Cardiac muscle cell (in vitro differentiated cells and primary cell): ENCODE data around the gene GABBR2. TPM values are rescaled to one million over a fixed set of nuclear protein-coding genes. Genes with fewer than 3 reads are reported as not detected.

Experiments
- DNase-seq, 2 donors: peaks; one replicate each; pipeline versions ENCODE4 v3.0.0 to v3.0.0-alpha.2; 2010 to 2017; ENCODE audit warnings: low read depth in 1 of 2, low spot score in 1 of 2
- H3K27ac ChIP-seq: fragments of 200-600 bp; sonication (generic); 2 replicates; pipeline ENCODE4 v1.5.1; 2016
- H3K27me3 ChIP-seq: fragments of 200-600 bp; sonication (generic); 2 replicates; pipeline ENCODE4 v1.6.0; 2016; ENCODE audit warnings: control low read depth
- H3K36me3 ChIP-seq: fragments of 200-600 bp; sonication (generic); 2 replicates; pipeline ENCODE4 v1.5.1; 2016; ENCODE audit warnings: control low read depth
- H3K4me1 ChIP-seq: fragments of 200-600 bp; sonication (generic); 2 replicates; pipeline ENCODE4 v1.8.1; 2017; ENCODE audit warnings: low read depth, mild to moderate bottlenecking, mixed run types
- H3K4me3 ChIP-seq: fragments of 200-600 bp; sonication (generic); 2 replicates; pipeline ENCODE4 v1.5.1; 2016; ENCODE audit warnings: mild to moderate bottlenecking
- H3K9me3 ChIP-seq: fragments of 200-600 bp; sonication (generic); 2 replicates; pipeline ENCODE4 v1.5.1; 2017; ENCODE audit warnings: low read depth, mild to moderate bottlenecking, control low read depth
- CTCF ChIP-seq: IDR thresholded peaks from 2 replicates; pipeline ENCODE4 v1.5.1; 2012; ENCODE audit warnings: low read depth, mild to moderate bottlenecking, low read length
- polyA plus RNA-seq: library from polyadenylated mRNA; unstranded; fragments of >200 nt; fragmentation: Nextera tagmentation; extraction: Ambion mirVana; gene quantifications from 2 replicates; pipeline ENCODE4 v1.2.1, GENCODE V29; 2016
- total RNA-seq: library from RNA; depleted of rRNA; stranded (reverse); fragments of >200 nt; gene quantifications from 2 replicates; pipeline ENCODE4 v1.2.3, GENCODE V29; 2016

GABBR2 gene
- total and polyA plus RNA-seq, 2 experiments from 2014 or later: 0.06 TPM; not detected in 1

GRCh38 chr9:98619788-98620187 lies 88.9 kb downstream of the GABBR2 start:
- Histone ChIP-seq H3K36me3 (no peaks in the 10 kb centered on the region), H3K27me3 (no peaks in the 10 kb centered on the region), H3K27ac (no peak overlapping the region), H3K9me3 (no peaks in the 10 kb centered on the region), H3K4me1 (no peaks in the 10 kb centered on the region), H3K4me3 (no peak overlapping the region)
- no peak for TF ChIP-seq CTCF
- no peak for DNase-seq

- H3K27ac ChIP-seq: no peak overlapping the region
- no peak overlapping the region for H3K4me3 ChIP-seq
- no peak for DNase-seq
- no peaks in the 10 kb centered on the region for H3K4me1 ChIP-seq
- H3K27me3 ChIP-seq: no peaks in the 10 kb centered on the region
- no peaks in the 10 kb centered on the region for H3K9me3 ChIP-seq
- no peak for TF ChIP-seq CTCF
- no peaks in the 10 kb centered on the region for H3K36me3 ChIP-seq
Observed at GRCh38 chr9:98615633-98616032, 93.1 kb downstream of the GABBR2 start.

GRCh38 chr9:98614941-98615340 lies 93.8 kb downstream of the GABBR2 start:
- Histone ChIP-seq H3K36me3 (no peaks in the 10 kb centered on the region), H3K4me1 (no peaks in the 10 kb centered on the region), H3K27me3 (no peaks in the 10 kb centered on the region), H3K9me3 (no peaks in the 10 kb centered on the region), H3K27ac (no peak overlapping the region), H3K4me3 (no peak overlapping the region)
- DNase-seq: no peak
- TF ChIP-seq CTCF: no peak

GRCh38 chr9:98612061-98612752 lies 96.5 kb downstream of the GABBR2 start:
- no peak overlapping the region for H3K4me3 ChIP-seq
- no peaks in the 10 kb centered on the region for H3K36me3 ChIP-seq
- no peaks in the 10 kb centered on the region for H3K27me3 ChIP-seq
- no peaks in the 10 kb centered on the region for H3K4me1 ChIP-seq
- no peak for TF ChIP-seq CTCF
- no peak for DNase-seq
- no peak overlapping the region for H3K27ac ChIP-seq
- no peaks in the 10 kb centered on the region for H3K9me3 ChIP-seq

DNA sequence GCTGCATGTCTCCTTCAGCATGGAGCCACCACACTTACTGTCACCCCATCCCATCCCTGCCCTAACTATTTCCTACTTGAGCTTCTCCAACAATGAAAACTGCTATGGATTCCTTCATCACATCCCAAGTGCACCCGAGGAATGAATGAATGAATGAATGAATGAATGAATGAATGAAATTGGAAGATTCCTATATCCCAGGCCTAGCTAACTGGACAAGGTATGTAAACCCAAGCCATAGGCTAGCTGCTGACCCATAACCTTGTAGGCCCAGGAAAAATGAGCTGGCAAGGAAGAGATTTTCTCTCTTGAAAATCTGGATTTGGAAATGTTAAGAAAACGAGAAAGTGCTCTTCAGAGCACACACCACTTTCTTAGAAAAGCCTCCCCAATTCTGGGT lies 97.4 kb downstream of the GABBR2 start:
- no peaks in the 10 kb centered on the region for H3K36me3 ChIP-seq
- H3K27me3 ChIP-seq: no peaks in the 10 kb centered on the region
- no peak for DNase-seq
- H3K4me3 ChIP-seq: no peak overlapping the region
- no peaks in the 10 kb centered on the region for H3K4me1 ChIP-seq
- H3K27ac ChIP-seq: no peak overlapping the region
- H3K9me3 ChIP-seq: no peaks in the 10 kb centered on the region
- TF ChIP-seq CTCF: no peak
